Hepatocyte (in vitro differentiated cells): ENCODE data around the gene VCAN.

Experiments
- EZH2 ChIP-seq: fragments of 200-600 bp; sonication (generic); IDR thresholded peaks from 2 replicates; pipeline ENCODE4 v1.6.1; 2016; ENCODE audit warnings: antibody characterized with exemption, mild to moderate bottlenecking, borderline replicate concordance
- TF ChIP-seq, protein P1 (sequence below): fragments of 200-600 bp; sonication (generic); IDR thresholded peaks from 2 replicates; pipeline ENCODE4 v1.5.1; 2016; ENCODE audit warnings: antibody characterized with exemption, mild to moderate bottlenecking; ENCODE audit not compliant: poor library complexity

DNA sequence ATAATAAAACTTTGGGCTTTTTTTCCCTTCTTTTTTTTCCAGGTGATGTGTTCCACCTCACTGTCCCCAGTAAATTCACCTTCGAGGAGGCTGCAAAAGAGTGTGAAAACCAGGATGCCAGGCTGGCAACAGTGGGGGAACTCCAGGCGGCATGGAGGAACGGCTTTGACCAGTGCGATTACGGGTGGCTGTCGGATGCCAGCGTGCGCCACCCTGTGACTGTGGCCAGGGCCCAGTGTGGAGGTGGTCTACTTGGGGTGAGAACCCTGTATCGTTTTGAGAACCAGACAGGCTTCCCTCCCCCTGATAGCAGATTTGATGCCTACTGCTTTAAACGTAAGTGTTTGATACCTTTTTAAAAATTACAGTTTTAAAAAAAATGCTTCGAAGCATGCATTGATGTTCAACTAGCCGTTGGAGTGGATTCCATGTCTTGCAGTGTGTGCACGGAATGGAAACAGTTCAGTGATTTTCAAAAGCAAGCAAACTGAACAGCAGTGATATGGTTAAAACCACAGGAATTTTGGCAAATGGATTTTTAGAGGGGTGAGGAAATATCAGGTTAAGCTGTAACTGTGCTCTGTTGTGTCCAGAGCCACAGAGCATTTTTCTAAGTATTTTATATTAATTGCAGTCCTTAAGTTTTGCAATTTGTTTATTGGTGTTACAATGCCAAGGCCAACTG lies 40.7 kb downstream of the VCAN start:
- TF ChIP-seq, protein P1, sequence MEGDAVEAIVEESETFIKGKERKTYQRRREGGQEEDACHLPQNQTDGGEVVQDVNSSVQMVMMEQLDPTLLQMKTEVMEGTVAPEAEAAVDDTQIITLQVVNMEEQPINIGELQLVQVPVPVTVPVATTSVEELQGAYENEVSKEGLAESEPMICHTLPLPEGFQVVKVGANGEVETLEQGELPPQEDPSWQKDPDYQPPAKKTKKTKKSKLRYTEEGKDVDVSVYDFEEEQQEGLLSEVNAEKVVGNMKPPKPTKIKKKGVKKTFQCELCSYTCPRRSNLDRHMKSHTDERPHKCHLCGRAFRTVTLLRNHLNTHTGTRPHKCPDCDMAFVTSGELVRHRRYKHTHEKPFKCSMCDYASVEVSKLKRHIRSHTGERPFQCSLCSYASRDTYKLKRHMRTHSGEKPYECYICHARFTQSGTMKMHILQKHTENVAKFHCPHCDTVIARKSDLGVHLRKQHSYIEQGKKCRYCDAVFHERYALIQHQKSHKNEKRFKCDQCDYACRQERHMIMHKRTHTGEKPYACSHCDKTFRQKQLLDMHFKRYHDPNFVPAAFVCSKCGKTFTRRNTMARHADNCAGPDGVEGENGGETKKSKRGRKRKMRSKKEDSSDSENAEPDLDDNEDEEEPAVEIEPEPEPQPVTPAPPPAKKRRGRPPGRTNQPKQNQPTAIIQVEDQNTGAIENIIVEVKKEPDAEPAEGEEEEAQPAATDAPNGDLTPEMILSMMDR: no peak
- no peak for TF ChIP-seq EZH2
